DMS114 treated with DMSO at 0.1 percent for 48 hours (cell line): ENCODE measurements around the gene EFNB2.

ENCODE experiments used
- DNase-seq: peaks from one replicate; lab custom pipeline; 2025; ENCODE audit not compliant: unreplicated experiment; lab: John Stamatoyannopoulos, UW

EFNB2 gene

DNA sequence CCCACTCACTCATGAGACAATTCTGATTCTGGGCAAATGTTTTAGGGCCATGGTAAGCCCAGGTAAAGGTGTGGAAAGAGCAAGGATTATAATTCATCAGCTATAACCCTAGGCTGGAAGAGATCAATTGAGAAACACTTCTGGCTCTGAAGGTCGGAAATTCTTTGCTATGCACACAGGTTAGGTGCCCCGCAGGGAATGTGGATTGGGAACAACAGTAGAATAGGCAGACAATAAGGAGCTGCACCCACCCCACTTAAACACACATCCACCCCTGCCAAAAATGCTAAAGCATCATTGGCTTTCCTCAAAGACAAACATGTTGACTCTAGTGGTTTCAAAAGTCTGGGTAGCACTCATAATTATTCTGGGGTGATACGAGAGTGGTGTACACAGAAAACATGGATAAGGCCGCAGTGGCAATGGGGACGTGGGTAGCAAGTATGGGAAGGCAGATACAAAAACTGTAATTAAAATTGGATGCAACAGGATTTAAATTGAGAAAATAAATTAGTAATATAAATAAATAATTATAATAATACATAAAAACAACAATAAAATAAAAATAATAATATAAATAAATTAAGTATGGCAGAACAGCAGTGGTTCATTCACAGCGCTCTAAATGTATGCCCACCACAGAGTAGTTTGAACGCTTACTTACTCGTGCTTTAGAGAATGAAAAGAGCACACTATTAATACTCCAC, 8.6 kb downstream of the EFNB2 start:
- DNase-seq, result no peak

DNA sequence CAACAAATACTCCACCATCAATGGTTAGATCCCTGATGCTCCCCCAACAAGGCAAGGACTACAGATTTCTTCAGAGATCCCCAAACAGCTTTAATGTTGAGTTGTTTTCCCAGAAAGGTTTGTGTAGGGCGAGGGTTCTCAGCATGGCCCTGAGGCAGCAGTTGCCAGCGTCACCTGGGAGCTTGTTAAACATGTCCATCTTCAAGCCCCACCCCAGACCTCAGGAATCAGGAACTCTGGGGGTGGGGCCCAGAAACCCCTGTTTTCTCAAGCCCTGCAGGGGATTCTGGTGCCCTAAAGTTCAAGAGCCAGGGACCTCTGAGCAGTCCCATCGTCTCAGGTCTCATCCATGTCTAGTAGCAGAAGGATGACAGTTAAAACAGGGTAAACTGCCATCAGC, 9.6 kb downstream of the EFNB2 start:
- no peak for DNase-seq

DNA sequence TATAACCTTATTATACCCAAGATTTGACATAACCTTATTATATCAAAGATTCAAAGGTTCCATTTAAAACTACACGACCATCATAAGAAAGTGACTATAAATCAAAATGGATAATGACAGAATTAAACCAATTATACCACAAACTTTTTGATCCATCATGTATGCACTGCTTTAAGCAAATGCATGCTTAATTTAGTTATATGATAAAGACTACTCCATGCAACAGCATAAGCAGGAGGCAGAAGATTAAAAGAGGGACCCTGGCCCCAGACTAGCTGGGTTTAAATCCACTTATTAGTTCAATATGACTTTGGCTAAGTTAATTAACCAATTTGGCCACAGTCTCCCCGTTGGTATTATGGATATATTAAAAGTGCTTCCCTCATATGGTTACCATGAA, 11.4 kb downstream of the EFNB2 start:
- no peak for DNase-seq

DNA sequence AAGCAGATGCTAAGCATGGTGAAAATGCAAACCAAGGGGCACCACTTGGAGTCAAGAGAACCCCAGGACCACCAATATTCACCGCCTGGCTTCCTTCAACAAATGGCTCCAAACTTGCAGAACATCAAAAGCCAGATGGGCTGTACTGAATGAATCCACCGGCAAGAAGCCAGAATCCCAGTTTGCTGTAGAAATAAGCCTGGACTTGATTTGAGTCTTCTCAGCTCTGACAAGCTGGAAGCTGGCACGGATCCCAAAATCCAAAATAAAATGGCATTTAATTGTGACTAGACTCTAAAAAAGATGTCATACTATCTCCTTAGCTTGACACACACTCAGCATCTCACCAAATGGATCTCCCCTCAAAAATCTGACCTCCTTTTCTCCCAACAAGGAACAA, 11.9 kb downstream of the EFNB2 start:
- DNase-seq, result no peak

DNA sequence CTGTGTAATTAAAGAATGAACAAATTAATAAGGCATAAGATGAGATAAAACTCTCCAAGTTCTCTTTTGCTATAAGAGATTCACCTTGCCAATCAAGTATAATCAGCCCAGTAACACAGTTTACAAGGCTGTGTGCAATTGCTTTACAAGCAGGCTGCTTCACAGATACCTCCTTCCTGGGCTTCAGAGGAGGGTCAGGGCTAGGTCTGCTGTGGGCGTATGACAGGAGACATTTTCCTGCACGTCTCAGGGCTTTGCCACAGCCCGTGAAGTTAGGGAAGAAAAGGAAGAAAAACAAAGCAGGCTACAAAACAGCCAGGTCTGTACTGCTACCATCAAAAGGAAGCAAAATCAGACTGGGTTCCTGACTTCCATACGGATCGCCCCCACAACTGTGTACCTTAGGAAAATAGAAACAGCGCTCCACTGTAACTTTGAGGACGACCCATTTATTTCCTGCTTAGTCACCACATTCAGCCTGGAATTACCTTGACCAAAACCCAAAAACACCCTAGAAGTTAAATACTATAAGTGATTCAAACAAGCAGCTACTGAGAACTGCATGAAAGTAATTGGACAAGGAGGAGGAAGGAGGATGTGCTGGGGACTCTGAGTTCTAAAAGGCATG, 12.4 kb downstream of the EFNB2 start:
- no peak for DNase-seq

DNA sequence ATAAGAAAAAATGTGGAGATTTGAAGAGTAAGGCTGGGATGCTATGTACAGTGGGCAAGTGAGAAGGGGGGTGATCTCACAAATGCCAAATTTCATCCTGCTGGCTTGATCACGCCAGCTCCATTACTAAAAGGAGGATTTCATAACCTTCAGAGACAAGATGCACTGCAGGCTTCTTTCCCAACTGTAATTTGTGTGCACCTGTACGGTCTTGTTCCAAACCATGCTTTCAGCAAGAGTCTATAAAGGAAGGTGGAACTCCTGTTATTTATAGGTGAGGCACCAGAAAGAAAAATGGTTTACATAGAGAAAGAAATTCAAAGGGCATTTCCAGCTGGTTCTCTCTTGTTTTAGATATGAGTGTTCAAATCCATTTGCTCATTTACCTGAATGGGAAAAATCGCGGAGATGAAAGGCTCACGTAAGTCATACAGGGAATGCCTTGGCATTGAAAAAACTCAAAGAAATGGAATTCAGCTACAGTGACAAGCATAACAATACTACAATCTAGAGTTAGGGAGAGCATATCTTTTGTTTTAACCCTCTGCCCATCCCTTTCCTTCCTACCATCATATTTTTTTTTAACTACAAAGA, 13.3 kb downstream of the EFNB2 start:
- no peak for DNase-seq

DNA sequence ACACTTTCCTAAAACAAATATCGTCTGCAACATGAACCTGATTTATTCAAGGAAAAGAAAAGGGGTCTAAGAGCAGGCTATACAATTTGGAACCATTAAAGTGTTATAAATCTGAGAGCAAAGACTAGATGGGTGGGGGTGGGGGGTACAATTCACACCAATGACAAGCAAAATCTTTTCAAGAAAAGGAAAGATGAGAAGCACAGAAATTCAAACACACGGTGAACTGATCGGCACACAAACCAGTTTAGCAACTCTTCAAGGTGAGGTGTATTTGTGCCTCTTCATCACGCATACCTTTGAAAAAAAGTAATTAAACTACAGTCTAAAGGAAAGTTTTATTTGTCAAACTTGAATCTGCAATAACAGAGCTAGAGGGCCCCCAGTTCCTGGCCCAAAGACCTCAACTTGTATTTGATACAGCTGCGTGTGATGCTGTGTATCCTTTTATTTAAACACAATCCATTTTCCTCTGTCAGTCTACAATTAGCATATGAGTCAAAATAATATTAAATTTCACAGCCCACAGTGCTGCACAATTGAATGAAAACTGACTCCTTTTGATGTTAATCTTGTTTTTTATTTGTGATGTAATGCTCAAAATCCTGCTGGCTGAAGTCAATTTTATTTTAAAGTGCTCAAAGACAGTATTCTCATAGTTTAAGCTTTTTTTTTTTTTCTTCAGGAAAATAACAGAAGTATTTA, 14.2 kb downstream of the EFNB2 start:
- no peak for DNase-seq

DNA sequence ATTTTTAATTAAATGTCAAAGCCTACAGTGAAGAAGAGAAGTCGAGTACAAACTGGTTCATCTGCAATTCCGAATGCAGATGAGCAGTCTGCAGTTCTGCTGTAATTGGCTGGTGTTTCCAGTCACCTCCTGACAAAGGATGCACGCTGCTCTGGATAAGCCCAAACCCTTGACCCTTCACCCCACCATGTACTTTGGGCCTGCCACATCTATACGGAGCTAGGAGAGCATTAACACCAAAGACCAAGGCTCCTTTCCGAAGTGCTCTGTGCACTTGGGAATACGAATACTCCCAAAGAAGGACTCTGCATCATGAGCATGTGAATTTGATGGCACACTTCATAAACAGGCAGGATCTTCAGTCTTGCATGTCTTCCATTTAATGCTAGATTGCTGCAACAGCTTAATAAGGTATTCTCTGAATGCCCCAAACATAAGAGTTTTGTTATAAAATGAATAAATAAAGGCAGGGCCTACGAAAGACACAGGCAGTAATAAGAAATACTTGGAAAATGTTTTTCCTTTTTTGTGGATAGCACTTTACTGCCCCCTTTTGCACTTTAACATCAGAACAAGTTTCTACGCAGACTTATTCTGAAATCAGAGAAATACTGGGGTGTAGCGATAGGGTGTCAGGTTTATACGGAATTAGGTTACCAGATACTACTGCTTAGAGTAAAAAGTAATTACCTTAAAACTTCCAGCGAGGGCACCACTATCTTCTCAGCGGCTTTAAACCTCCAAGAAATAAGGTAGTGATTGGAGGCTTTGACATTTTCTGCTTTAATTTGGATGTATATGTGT, 15.0 kb downstream of the EFNB2 start:
- DNase-seq, result no peak

DNA sequence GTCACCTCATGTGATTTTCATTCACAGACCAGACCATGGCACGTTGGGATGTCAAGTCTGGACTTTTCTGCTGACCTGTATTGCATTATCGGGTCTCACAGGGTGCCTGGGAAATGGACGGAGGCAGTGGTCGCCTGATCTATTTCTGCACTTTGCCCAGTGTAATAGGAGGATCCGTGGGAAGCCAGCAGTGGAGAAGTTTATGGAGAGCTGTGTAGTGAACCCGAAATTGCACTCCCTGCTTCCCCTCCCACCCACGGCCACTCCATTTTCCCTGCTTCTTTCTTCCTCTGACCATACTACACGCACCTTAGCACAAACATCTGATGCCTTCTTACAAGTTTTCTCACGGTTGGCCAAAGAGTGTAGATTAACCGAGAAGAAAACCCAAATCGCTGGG, 16.9 kb downstream of the EFNB2 start:
- no peak for DNase-seq

DNA sequence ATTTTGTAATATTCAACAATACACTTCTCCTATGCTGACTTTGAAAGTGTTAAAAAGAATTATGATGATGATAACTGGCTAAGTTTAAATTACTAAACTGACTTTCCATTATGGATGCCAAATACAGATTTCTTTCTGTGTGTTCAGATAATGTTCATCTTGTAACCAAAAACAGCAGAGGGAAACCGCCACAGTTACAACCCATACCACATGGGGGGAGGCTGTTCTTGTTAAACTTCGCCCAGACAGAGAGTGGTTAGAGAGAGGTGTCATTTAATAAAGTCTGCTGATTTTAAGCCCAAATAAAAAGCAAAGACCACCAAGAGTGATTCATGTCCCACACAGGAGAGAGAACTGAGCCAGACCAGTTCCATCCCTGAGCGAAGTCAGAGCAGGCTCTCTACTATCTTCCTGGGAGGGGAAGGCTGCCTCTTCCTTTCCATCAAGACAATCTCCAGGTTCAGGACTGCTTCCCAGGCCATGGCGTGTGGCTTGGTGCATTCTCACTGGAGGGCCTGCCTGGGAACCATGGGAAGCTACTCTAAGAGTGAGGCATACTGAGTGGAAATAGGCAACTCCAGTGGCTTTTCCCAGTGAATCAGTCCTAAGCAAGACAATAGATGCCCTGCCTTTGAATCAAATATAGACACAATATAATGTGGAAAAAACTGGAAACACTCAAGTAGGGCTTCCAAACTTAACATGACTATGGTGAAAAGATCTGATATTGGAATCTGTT, 18.2 kb downstream of the EFNB2 start:
- no peak for DNase-seq

DNA sequence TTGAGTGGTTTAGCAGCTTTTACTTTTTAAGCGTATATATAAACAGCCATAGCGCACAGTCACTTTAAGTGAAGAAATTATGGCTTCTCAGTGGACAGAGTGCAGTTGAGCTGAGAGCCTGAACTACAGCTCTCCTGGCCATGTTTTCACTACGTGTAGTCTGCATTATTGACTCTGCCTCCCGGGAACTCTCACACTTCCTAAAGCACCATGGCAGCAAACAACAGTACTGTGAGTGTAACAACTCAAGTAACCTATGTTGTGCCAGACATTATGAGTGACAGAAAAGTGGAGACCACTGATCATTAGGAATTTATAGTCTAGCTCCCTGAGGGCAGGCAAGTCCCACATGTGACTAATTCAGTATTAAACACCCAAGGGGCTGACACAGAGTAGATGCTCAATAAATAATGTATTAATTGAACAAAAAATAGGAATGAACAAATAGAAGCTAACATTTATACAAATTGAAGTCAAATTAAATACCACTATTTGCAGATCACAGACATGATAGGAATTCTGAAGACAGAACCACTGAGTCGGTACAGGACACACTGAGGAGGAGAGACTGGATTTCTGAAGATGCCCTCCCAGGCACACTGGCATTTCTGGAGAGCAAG, 19.7 kb downstream of the EFNB2 start:
- DNase-seq, result no peak

DNA sequence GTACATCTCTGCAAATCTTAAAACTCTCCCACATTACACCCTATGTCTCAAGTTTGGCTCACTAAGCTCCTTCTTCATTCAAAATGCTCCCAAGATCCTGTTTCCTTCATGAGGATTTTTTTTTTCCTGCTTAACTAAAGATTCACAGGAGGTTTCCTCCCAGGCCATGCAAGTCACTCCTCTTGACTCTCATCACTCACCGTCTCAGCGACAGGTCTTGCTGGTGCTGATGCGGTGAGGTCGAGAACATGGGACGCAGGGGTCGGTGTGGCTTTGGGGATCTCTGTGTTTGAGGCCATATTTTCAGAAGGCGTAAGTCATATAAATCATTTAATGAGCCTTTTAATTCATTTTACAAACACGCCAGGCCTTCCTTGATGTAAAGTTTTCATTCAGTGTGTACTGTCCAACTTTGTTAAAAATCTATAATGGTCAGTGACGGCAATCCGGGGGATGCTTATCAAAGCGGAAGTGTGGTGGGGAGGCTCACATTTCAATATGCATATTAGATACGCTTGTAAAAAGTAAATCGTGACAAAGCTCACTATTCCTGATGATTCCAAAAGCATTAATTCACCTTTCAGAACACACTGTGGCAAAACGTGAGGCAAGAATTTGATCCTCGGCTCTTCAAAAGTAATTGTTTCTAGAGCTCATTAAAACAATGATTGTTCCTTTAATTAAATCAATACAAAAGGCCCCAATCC, 20.4 kb downstream of the EFNB2 start:
- DNase-seq, result no peak

DNA sequence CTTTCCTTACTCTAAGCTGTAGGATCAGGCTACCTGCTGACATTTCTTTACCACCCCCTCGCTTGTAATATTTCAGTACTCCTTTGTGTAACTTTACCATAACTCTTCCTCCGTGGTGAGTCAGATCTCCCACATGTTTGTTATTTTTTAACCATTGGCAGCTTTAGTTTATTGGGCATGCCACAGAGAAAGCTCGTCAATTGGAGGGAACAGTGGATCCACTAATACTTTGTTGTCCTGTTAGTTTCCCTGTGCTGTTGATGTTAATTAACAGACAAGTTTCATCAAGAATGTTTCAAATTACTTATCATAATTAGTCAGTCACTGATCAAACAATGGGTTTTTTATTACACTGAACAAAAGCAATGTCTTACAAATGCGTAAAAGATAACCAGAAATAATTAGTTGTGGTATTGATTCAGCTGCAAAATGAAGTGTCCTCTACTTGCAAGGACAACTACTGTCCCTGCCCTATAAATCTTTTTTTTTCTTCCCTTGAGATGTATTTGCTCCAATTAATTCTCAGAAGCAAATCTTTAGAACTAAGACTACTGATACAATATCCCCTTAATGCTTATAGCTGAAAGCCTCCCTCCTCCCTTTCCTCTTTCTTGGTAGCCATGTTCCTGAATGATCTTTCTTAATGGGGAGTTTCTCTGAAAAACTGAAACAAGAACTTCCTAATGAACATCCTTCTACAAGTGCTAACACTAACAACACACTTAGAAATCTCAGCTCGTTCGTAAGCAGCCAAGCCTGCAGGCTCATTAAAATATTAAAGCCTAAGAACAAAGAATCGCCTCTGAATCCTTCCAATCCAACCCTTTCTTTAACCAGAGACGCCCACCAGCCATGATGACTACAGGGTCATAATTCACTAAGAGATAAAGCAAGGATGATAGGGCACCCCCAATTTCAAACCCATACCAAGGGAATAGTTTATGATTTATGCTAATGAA, 22.2 kb downstream of the EFNB2 start:
- no peak for DNase-seq

DNA sequence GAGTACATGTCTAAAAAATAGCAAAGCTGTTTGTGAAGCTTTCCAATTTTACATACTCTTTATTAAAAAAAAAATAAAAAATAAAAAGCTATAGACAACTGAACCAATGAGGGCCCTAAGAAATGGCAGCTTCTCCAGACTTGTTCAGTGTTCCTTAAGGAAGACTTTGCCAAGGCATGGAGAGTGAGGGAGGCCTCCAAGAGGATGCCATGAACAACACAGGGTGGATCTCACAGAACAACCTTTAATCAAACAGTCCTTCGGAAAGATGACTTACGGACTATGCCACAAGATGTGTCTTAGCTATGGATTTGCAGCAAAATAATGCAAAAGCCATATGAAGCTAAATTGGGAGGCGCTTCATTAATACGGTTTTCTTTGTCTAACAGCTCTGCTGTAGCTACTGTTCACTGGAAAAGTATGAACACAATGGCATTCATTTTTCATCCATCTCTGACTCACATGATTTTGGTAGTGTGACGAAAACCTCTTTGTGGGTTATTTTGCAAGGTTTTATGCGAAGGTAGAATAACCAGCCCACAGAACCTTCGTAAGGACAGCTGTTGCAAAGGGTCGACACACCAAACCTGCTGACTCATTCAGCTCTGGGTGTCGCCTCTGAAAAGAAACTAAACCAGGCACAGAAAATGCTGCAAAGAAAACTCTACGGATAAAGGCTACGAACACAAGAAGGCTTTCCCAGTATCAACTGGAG, 27.7 kb downstream of the EFNB2 start:
- DNase-seq, result no peak

DNA sequence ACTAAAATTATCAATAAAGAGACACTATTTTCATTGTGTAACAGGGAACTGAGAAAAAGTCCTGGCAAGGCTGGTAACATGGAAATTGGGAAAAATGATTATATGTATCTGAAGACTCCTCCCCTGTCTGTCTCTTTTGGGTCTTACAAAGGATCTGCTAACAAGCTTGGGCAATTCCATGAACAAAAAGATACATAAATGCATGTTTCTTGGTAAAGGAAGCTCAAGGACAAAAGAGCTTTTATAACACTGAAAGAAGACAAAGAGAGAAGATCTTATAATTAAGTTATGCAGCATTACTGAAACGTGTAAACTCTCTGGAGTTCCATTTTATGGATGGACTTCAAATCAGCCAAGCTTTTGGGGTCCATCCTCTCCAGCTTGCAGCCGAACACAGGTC, 29.2 kb downstream of the EFNB2 start:
- DNase-seq, result no peak

DNA sequence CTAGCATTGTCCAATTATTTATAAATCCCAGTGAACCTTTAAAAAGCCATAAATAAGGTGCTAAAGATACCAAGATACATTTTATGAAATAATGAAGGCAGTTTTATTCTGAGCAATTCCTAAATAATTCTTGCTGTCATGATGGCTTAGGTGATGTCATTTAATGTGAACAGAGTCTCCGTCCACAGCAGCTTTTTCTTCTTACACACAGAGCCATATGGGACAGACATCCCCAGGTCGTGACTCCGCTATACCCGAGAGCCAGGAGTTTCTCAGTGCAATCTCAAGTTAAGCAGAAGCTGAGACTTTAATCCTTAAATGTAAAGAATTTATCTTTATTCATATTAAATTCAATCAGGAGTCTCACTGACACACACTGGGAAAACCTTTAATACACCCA, 29.7 kb downstream of the EFNB2 start:
- no peak for DNase-seq

DNA sequence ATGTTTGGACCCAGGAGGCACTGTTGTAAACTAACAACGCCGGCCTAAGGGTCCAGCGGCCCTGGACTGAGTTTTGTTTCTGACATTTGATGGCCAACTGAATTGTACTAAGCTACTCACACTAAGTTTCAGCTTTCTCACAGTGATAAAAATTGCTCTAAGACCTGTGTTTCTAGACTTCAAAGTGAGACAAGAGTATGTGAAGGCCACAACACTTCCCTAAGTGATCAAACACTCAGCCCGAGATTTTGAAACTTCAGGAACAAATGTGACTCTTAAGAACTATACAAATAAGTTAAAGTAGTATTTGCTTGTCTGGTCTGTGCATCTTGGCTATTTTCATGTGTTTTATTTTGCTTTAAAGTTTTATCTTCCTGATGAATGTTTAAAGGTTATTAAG, 30.2 kb downstream of the EFNB2 start:
- no peak for DNase-seq
